NB4 (cell line): ENCODE measurements around the gene IGSF9B.

Source experiments
- POLR2A ChIP-seq: IDR thresholded peaks from 2 replicates; pipeline ENCODE4 v1.6.1; 2011; ENCODE audit warnings: mild to moderate bottlenecking; ENCODE audit not compliant: insufficient read length; ENCODE audit errors: extremely low read depth
- TF ChIP-seq, protein P1 (sequence below): IDR thresholded peaks from one replicate; pipeline ENCODE4 v1.5.1; 2012; ENCODE audit warnings: low read depth, low read length

DNA sequence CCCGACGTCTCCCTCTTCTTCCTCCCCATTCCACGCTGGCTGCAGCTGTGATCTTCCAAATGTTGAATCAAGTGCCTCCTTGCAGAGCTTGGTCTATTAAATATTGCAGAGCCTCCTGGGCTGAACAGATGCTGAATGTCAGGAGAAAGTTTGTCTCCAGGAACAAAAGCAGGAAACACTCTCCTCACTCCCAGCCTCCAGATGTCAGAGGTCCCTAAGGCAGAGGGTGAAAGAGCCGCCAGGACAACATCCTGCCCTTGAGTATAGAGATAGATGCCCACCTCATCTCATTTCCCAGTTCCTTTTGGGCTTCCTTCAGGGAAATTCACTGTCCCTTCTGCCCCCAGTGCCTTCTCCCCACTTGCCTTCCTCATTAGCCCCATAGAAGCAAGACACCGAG lies 40.8 kb upstream of the IGSF9B start:
- TF ChIP-seq, protein P1, sequence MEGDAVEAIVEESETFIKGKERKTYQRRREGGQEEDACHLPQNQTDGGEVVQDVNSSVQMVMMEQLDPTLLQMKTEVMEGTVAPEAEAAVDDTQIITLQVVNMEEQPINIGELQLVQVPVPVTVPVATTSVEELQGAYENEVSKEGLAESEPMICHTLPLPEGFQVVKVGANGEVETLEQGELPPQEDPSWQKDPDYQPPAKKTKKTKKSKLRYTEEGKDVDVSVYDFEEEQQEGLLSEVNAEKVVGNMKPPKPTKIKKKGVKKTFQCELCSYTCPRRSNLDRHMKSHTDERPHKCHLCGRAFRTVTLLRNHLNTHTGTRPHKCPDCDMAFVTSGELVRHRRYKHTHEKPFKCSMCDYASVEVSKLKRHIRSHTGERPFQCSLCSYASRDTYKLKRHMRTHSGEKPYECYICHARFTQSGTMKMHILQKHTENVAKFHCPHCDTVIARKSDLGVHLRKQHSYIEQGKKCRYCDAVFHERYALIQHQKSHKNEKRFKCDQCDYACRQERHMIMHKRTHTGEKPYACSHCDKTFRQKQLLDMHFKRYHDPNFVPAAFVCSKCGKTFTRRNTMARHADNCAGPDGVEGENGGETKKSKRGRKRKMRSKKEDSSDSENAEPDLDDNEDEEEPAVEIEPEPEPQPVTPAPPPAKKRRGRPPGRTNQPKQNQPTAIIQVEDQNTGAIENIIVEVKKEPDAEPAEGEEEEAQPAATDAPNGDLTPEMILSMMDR = no peak
- no peak for TF ChIP-seq POLR2A
